OCI-M1 (cell line): ENCODE measurements around the gene GLRA1.
A peak's percentile ranks its signal among the peaks of the same experiment; 100 is the strongest.
"Not testable (repeated sequence)": the region's sequence is repeated elsewhere in the genome, so short reads cannot be mapped to it uniquely, and the experiment has no call there.

Source experiments
- DNase-seq: peaks from one replicate; lab custom pipeline; 2025; lab: John Stamatoyannopoulos, UW

GLRA1 gene

DNA sequence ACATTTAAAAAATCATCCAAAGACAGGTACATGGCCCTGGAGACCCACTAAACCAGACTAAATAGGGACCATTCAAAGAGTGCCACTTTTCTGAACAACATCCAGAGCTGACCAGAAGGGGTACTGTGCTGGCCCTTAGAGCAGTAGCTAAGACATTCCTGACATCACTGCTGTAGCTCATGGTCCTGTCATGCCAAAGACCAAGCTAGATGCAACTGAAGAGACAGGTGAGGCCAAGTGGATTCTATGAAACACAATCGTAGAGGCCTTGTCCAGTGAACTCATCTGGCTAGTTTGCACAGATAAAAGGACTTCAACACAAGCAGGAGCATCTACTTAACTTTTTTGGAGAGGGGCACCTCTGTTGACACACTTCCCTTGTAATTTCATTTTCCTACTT, 109.6 kb downstream of the GLRA1 start:
- DNase-seq: no peak

DNA sequence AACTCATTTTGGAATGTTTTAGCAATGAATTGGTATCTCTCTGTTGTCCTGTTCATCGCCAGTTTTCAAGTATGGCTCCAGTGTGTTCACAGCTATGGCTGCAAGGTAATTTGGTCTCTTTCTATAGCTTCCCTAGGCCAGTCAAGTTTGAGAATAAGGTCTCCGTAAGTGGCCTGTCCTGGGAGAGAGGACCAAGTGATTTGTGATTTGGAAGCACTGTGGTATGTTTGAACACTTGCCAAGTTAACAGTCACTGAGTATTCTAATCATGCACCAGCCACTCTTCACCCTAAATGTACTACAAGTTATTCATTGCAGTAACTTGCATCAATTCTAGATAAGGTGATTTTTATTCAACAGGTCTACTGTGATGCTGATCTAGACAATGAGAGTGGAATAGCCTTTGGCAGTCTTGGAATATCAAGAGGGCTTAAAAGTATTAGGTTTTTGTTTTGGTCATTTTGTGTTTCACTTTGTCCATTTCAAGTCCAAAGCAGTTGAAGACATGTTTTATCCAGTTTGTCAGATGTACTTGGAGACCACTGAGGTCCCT, 111.8 kb downstream of the GLRA1 start:
- no peak for DNase-seq

DNA sequence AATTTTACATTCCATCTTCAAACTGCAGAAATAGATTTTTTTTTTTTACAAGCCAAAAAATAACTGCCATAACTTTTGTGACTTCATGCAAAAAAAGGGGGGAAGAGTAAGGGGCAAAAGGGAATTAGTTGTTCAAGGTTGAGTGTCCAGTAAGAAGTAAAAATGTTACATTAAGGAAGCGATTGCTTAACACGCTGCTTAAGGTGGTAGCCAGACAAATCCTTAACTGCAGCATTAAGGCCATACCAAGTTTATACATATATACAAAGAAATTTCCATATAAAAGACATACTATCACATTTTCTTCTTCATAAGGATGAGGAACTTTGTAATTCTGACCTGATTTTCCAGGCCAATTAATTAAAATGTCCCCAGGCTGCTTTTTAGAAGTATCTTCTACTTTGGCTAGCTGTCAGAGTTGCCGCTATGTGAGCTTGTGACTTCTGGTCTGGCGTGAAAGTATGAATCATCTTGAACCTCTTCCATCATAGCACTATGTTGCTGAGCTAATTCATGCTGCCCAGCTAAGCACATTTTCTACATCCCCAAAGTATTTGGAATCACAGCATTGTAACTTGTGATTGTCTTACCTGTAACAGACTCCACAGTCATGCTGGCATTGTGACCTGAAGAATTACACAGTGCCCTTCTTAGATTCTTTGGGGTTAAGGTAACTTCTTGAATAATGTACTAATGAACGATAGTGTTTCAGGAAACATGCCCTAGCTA, 112.9 kb downstream of the GLRA1 start:
- DNase-seq: no peak

DNA sequence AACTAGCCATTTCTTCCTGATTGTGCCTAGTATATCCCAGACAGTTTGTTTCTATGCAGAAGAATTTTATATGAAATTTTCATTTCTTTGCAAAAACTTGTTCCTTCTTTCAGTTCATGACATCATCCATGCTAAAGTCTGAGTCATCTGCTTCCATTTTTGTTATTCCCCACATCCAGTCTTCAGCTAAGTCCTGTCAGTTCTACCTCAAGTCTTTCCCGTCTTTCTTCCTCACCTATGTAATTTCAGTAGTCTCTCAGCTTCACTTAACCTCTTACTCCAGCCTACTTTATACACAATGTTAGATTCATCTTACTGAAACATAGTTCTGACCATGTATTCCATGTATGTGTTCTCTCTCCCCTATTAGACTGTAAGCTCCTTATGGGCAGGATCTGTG, 113.8 kb downstream of the GLRA1 start:
- no peak for DNase-seq

DNA sequence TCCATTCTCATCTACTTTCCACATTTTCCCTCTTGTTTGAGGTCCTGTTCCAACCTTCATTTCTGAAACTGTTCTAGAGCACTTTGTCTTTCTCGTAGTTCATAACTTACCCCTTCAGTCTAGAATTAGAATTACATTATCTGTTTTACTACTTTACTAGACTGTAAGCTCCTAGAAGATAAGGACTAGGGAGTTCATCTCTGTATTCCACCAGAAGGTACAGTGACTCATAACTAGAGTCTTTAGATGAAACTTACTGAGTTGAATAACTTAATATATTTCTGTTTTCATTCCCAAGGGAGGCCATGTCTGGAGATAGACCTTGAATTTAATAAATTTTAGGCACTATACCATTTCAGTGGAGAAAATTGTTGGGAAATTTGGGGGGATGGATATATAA, 114.2 kb downstream of the GLRA1 start:
- peak; percentile 35 for DNase-seq

DNA sequence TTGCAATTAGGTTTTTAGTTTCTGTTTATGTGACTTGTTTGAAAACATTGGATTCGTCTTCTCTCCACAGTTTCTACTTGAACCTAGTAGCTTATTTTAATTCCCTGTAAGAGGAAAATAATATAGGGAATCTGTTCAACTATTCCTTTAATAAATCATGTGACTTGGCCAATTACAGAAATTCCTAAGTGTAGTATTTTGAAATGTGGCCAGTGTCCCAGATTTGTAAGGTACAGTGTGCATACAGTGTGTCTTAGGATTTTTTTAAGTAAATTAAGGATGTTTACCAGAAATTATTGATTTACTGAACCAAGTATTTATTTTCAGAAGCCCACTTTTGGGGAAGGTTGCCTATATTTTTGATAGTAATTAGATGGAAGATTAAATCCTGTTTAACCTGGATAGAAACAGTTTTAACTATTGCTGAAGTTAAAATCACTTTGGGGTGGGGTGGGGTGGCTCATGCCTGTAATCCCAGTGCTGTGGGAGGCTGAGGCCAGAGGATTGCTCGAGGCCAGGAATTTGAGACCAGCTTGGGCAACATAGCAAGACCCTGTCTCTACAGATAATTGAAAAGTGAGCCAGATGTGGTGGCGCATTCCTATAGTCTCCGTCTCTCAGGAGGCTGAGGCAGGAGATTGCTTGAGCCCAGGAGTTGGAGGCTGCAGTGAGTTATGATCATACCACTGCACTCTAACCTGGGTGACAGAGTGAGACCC, 116.0 kb downstream of the GLRA1 start:
- no peak for DNase-seq

DNA sequence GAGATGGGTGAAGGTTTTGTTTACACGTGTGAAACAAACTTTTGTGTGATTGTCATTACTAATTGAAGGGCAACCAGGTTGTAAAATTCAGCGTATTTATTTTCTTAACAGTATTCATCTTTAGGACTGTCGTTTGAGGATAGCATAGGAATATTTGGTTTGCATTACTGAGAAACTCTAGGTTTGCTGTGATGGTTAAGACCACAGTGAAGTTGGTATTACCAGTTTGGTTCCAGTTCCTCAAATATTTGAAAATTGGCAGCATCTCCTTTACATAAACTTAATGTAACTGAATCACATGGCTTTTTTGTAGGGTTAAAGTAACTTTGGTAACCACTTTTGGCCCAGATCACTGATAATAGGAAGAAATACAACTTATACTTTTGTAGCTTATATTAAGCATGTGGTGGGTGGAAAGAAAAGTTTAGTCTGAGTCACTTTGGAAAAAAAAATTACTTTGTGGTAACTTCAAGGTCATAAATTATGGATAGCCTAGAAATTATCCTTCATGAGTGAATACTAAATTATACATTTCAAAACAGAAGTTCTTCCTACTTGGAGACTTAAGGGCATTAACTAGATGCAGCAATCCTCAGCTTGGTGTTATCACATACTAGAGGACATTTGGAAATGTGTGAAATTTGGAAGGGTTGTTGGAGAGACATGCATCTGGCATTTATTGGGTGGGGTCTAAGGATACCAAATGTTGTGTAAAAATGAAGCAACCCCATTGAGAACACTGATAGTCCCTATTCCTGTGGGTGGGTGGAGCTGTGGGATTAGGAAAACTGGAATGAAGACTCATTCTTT, 119.0 kb downstream of the GLRA1 start:
- peak; percentile 10 for DNase-seq

DNA sequence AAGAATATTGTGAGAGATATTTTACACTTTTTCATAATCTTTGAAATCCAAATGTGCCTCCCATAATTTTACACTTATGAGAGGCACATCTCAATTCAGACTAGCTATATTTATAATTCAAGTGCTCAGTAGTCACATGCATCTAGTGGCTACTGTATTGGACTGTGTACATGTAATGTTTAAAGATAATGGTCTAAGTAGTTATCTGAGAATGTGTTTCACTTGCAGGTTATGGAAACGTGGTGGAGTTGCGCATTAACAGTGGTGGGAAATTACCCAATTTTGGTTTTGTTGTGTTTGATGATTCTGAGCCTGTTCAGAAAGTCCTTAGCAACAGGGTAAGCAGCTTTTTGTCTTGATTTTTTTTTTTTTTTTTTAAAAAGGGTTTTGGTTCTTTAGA, 124.1 kb downstream of the GLRA1 start:
- DNase-seq: no peak

DNA sequence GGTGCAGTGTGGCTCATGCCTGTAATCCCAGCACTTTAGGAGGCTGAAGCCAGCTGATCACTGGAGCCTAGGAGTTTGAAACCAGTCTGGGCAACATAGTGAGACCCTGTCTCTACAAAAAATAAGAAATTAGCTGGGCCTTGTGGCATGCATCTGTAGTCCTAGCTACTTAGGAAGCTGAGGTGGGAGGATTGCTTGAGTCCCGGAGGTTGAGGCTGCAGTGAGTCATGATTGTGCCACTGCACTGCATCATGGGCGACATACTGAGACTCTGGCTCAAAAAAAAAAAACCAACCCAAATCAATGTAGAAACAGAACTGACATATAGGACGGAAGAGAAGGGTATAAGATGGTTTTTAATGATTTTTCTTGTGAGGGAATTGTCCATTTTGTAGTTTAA, 125.2 kb downstream of the GLRA1 start:
- no peak for DNase-seq

DNA sequence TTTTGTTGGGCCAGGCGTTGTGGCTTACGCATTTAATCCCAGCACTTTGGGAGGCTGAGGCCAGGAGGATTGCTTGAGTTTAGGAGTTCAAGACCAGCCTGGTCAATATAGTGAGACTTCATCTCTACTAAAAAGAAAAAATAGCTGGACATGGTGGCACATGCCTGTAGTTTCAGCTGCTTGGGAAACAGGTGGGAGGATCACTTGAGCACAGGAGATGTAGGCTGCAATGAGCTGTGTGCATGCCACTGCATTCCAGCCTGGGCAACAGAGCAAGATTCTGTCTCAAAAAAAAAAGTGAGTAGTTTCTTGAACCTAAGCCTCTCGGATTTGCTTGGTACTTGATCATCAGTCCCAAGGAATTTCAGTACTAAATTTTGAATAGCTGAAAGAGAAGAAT, 126.0 kb downstream of the GLRA1 start:
- DNase-seq: no peak

DNA sequence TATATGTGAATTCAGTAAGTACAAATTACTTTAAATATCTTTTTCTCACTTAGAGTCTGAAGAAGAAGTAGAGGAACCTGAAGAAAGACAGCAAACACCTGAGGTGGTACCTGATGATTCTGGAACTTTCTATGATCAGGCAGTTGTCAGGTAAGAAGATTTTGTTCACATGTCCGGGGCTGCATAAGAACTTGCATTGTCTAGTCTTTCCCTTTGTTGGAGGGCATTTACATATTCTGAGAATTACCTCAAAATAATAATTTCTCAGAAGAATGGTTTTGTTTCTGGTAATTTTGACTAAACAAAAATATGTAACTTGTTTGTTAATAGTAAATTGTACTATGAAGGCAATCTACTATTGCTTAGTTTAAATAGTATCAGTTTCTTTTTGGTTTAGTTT, 129.2 kb downstream of the GLRA1 start:
- no peak for DNase-seq

DNA sequence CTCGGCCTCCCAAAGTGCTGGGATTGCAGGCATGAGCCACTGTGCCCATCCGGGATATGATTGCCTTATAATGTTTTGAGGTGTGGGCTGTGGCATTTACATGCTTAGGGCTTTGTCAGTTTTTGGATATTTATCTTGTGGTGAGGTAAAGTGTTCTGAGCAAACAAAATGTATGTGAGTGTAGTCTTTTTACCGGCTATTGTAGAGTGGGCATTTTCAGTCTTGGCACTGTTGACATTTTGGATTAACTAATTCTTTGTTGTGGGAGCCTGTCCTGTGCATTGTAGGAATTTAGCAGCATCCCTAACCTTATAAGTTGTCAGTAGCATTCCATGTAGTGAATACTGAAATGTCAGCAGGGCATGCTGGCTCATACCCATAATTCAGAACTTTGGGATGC, 131.3 kb downstream of the GLRA1 start:
- no peak for DNase-seq

DNA sequence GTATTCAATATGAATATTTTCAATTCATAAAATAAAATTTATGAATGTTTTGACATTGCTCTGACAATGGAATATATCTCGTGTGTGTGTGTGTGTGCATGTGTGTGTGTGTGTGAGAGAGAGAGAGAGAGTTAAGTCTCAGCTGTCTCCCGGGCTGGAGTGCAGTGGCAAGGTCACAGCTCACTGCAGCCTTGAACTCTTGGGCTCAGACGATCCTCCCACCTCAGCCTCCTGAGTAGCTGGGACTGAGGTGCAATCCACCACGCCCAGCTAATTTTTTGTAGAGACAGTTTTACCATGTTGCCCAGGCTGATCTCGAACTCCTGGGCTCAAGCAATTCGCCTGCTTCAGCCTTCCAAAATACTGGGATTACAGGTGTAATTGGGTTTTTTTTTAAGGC, 136.8 kb downstream of the GLRA1 start:
- DNase-seq: no peak

DNA sequence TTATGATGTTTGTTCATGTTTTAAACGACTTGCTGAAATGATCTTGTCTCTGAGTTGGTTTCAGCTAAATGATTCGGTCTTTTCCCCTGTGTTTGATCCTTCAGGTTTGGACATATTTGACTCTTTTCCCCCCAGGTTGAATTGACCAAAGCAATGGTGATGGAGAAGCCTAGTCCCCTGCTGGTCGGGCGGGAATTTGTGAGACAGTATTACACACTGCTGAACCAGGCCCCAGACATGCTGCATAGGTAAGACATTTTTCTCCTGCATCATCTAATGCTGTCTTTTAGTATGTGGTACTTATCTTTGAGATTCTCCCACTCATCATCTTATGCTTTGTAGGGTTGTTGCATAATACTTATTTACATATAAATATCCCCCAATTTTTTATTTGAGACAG, 138.2 kb downstream of the GLRA1 start:
- no peak for DNase-seq

DNA sequence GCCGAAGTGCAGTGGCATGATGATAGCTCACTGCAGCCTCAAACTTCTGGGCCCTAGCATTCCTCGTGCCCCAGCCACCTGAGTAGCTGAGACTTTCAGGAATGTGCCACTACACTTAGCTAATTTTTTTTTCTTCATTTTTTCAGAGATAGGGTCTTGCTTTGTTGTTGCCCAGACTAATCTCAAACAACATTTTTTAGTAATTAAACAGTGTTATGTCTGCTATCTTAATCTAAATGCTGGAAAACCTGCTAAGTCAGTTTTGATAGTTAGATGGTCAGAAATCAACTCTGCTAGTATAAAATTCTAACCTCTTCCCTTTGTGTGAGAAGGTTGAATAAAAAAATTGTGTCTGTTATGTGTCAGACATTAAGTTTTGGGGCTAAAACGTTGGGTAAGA, 140.5 kb downstream of the GLRA1 start:
- no peak for DNase-seq

DNA sequence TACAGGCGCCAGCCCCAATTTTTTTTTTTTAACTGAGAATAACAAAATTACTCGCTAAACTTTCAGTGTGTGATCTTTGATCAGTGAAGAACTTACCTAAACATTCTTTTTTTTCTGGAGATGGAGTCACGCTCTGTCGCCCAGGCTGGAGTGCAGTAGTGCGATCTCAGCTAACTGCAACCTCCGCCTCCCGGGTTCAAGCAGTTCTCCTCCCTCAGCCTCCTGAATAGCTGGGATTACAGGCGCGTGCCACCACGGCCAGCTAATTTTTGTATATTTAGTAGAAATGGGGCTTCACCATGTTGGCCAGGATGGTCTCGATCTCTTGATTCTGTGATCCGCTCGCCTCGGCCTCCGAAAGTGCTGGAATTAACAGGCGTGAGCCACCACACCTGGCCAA, 141.0 kb downstream of the GLRA1 start:
- DNase-seq: not testable (repeated sequence)

DNA sequence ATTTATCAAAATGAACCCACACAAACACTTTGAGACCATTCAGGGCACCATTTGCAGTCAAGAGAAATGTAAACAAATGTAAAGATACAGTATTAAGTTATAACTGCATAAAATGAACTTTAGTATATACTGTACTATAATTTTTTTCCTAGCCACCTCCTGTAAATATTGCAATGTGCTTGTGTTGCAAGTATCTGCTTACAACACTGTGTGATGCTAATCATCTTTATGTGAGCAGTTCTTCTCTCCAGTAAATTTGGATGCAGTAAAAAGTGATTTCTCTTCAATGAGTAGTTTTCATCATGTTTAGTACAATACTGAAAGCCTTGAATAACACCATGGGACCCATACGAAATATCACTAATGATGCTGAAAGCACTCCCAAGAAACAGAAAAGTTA, 143.4 kb downstream of the GLRA1 start:
- peak; percentile 30 for DNase-seq

DNA sequence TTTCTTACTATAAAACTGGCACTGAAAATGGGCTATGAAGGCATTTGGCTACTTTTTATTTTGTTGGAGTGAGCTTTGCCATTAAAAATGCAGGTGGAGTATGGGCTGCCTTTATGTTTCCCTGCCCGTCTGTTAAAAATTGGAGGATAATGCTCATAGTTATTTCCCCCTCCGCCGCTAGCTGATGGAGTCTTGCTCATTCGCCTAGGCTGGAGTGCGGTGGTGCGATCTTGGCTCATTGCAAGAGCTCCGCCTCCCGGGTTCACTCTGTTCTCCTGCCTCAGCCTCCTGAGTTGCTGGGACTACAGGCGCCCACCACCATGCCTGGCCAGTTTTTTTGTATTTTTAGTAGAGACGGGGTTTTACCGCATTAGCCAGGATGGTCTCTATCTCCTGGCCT, 144.3 kb downstream of the GLRA1 start:
- no peak for DNase-seq

DNA sequence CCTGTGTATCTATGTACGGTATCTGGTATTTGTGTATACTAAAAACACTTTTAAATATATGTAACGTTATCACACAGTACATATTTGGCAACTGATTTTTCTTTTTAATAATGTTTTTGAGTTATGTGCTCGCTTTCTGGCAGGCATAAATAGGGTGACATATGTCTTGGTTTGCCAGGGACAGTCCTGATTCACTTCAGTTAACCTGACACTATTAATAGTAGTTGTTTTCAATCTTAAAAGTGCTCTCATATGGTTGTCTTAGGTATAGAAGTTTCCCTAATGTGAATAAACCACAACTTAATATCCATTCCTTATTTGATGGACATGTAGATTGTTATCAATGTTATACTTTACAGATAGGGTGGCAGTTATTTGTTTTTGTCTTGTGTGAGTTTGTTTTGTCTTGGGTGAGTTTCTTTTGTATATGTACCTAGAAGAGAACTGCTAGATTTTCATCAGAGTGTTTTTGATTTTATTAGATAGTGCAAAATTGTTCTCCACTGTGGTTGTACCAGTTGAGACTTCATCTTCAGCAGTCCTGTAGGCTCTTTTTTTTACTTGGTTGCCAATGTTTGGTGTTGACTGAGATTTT, 145.0 kb downstream of the GLRA1 start:
- no peak for DNase-seq

DNA sequence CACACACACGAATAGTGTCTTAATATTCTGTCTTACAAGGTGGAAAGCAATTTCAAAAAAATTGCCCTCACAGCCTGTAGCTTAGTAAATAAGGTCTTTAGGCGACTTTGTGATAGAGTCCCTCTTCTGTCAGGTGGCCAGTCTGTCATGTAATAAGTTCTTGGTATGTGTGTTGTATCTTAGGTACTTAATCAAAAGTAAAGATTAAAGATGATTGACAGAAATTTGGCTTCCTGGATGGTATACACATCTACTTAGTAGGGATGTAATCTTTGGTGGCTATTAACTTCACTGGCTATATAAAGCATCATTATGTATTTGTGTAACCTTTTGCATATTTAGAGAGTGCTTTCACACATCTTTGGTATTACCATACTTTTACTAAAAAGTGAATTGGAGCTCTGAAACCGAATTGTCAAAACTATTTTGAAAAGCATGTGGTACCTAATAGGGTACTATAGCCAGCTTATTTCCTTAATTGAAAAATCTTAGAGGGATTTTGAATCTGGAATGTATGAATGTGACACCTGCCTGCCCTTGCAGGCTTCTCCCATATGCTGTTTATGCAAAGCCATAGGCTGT, 149.5 kb downstream of the GLRA1 start:
- DNase-seq: peak; percentile 15

DNA sequence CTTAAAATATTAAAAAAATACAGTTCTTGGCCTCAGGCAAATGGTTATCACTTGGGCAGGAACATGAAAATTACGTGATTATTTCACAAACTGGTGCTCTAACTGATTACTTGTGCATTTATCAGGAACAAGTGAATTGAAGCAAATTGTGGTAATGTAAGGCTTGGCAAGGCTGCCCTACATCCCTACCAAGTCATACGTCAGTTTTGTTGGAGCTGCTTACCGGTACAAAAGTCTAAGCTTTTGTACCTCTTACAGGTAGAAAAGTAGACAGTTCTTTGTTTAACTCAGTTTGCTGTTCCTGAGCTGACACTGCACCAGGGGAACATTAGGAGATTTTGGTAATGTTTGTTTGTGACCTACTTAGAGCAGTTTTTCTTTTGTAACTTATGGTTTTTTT, 150.7 kb downstream of the GLRA1 start:
- DNase-seq: peak; percentile 43
